Thymus (tissue), 11 donors: Measurements from ENCODE around the gene ITGB2. TPM values are rescaled to one million over a fixed set of nuclear protein-coding genes. Genes with fewer than 3 reads are reported as not detected.

ENCODE experiments used
- DNase-seq, 9 donors: peaks; one replicate each; pipeline ENCODE4 v3.0.0-alpha.2; 2013; ENCODE audit warnings: low spot score in 9 of 9, low read depth in 6 of 9, missing footprints in 1 of 9
- H3K27ac ChIP-seq, 2 donors: one replicate each; pipeline ENCODE4 v1.5.1; 2013; ENCODE audit warnings: control low read depth in 1 of 2, low read depth in 1 of 2, low read length in 1 of 2, mild to moderate bottlenecking in 1 of 2, moderate library complexity in 1 of 2
- H3K27me3 ChIP-seq, 2 donors: one replicate each; pipeline ENCODE4 v1.5.1; 2013; ENCODE audit warnings: low read length in 1 of 2; ENCODE audit not compliant: control insufficient read depth in 2 of 2, insufficient read depth in 1 of 2
- H3K36me3 ChIP-seq, 2 donors: one replicate each; pipeline ENCODE4 v1.5.1; 2013; ENCODE audit warnings: low read length in 1 of 2, mild to moderate bottlenecking in 1 of 2, moderate library complexity in 1 of 2; ENCODE audit not compliant: control insufficient read depth in 2 of 2, insufficient read depth in 2 of 2
- H3K4me1 ChIP-seq, 2 donors: one replicate each; pipeline ENCODE4 v1.5.1; 2013; ENCODE audit warnings: low read length in 2 of 2; ENCODE audit not compliant: control insufficient read depth in 2 of 2, insufficient read depth in 2 of 2
- H3K4me3 ChIP-seq, 2 donors: one replicate each; pipeline ENCODE4 v1.5.1; 2013; ENCODE audit warnings: low read length in 2 of 2, control low read depth in 1 of 2, mild to moderate bottlenecking in 1 of 2
- H3K9me3 ChIP-seq, 2 donors: one replicate each; pipeline ENCODE4 v1.5.1; 2013; ENCODE audit warnings: low read length in 1 of 2, mild to moderate bottlenecking in 1 of 2; ENCODE audit not compliant: control insufficient read depth in 2 of 2, insufficient read depth in 1 of 2
- whole genome bisulfite sequencing: extraction: QIAGEN DNeasy Blood & Tissue Kit; methylation state at CpG from one replicate; pipeline ENCODE4 v1.1.7; 2013; 5-methylcytosine and 5-hydroxymethylcytosine counted together
- polyA plus RNA-seq: library from polyadenylated mRNA; stranded (reverse); fragments of 200-250 nt; gene quantifications from one replicate; pipeline ENCODE4 v1.2.3, GENCODE V29; 2013
- total RNA-seq: library from RNA; stranded (reverse); fragments of 120-200 nt; gene quantifications from one replicate; pipeline ENCODE4 v1.2.4, GENCODE V29; 2013
- donor health status: healthy.

ITGB2 gene
- total and polyA plus RNA-seq, 2 donors = 104 to 134 TPM

DNA sequence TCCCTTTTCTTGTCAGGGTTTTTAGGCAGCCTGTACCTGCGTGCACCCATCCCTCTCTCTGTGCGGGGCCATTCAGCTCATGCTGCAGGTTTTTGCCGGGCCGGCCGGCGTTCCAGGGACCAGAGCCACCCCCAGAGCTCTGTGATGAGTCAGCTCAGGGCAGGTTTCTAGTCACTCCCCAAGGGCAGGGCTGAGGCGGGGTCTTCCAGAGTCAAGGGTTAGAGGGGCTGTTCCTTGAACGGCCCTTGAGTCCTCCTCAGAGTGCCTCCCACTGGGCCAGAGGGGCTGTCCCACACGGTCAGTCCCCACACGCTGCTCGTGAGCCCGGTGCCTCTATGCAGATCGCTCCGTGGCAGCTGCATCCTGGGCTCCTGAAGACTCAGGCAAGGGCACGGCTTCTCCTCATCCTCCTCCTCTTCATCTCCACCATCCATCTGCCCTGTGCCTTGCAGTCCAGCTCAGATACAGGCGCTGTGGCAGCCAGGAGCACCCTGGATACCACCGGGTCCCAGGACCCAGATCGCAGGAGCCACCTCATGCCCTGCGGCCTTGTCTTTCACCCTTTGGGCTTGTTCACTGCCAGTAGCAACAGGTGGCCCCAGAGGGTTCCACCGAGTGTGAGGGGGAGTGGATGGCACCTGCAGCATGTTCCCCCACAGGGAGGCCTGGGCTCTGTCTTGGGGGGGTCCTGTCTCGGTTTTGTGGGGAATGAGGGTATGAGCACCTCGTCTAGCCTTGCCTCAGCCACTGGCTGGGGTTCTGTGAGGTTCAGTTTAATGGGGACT is 36.5 kb upstream of the ITGB2 start:
- H3K4me3 ChIP-seq = no peak overlapping the region
- no peak overlapping the region for H3K27ac ChIP-seq
- WGBS = 98% methylated on average over 22 of the region's 22 CpGs
- no peaks in the 10 kb centered on the region for H3K27me3 ChIP-seq
- peaks cover 0 to 3% of the 10 kb centered on the region in 2 donors for H3K9me3 ChIP-seq
- peaks cover 48 to 68% of the 10 kb centered on the region in 2 donors for H3K36me3 ChIP-seq
- no peak for DNase-seq
- H3K4me1 ChIP-seq = no peaks in the 10 kb centered on the region

- Histone ChIP-seq H3K27ac (no peak overlapping the region), H3K4me1 (no peaks in the 10 kb centered on the region), H3K36me3 (peaks cover 46 to 73% of the 10 kb centered on the region in 2 donors), H3K27me3 (no peaks in the 10 kb centered on the region), H3K9me3 (peaks cover 0 to 3% of the 10 kb centered on the region in 2 donors), H3K4me3 (no peak overlapping the region)
- WGBS = 94% methylated on average over 35 of the region's 35 CpGs
- DNase-seq = no peak
Observed at GRCh38 chr21:44956356-44957046, 35.8 kb upstream of the ITGB2 start.

DNA sequence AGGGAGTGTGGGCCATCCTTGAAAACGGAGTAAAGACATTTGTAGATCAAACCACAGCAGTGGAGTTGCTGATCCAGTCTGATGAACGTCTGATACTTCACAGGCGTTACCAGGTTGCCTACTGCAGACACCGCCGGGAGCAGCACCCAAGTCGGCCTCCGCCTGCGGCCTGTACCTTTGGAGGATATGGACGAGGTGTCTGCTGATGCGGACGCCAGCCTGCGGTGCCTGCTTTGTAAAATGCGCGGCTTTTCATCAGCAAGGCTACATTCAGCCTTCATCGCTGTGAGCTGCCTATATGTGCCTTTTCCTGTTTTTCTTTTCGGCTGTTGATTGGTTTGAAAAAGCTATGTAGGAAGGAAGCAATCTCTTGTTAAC is 35.1 kb upstream of the ITGB2 start:
- DNase-seq = no peak
- no peaks in the 10 kb centered on the region for H3K4me1 ChIP-seq
- H3K9me3 ChIP-seq = peaks cover 0 to 3% of the 10 kb centered on the region in 2 donors
- H3K36me3 ChIP-seq = peaks cover 48 to 79% of the 10 kb centered on the region in 2 donors
- H3K27me3 ChIP-seq = no peaks in the 10 kb centered on the region
- WGBS = 98% methylated on average over 16 of the region's 16 CpGs
- H3K4me3 ChIP-seq = no peak overlapping the region
- no peak overlapping the region for H3K27ac ChIP-seq

DNA sequence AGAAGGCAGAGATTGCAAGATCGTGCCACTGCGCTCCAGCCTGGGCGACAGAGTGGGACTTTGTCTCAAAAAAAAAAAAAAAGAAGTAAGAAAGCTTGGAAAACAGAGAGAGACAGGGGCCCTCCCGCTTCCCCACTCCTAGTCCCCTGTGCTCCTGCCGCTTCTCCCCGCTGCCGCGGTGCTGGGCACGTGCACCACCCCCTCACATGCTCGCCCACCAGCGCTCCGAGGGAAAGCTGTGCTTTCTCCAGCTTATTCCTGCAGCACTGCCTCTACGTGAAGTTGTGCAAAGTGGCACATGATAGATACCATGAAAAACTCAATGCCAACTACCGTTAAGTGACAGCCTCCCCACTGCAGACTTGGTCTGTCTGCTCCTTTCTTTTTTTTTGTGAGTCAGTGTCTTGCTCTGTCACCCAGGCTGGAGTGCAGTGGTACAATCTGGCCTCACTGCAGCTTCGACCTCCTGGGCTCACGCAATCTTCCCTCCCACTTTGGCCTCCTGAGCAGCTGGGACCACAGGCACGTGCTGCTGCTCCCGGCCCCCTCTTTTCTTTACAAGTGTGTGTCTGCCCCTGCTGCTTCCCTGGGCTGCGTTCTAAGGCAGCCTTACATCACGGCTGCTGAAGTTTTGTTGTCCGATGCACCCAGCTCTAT is 34.6 kb upstream of the ITGB2 start:
- DNase-seq = no peak
- no peaks in the 10 kb centered on the region for H3K4me1 ChIP-seq

DNA sequence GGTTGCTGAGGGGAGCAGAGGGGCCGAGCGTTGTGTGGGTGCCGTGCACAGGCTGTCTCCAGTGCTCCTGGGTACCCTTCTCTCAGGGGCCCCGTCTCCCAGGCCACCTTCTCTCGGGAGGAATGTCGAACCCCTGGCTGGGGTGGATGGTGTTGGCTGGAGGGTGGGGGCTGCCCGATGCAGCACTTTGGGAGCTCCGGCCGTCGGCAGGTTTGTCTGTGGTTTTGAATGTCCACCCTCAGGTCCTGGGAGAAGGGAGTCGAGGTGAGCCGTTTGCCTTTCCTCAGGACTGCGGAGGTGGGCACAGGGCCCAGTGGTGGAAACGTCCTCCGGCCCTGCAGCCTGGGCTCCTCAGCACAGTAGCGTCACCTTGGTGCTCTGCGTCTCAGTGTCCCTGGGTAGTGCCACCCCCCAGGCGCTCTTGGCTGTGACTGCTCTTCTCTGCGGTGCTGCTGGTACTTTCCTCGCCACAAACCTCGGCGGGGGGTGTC is 33.6 kb upstream of the ITGB2 start:
- Histone ChIP-seq H3K27ac (no peak overlapping the region), H3K4me3 (no peak overlapping the region), H3K36me3 (peaks cover 42 to 67% of the 10 kb centered on the region in 2 donors), H3K9me3 (peaks cover 0 to 3% of the 10 kb centered on the region in 2 donors), H3K27me3 (no peaks in the 10 kb centered on the region), H3K4me1 (no peaks in the 10 kb centered on the region)
- 98% methylated on average over 22 of the region's 22 CpGs for WGBS
- DNase-seq = no peak

More for the DNA sequence above, 34.6 kb upstream of the ITGB2 start:
- Histone ChIP-seq H3K36me3 (peaks cover 48 to 75% of the 10 kb centered on the region in 2 donors), H3K27me3 (no peaks in the 10 kb centered on the region), H3K4me3 (no peak overlapping the region), H3K9me3 (peaks cover 0 to 3% of the 10 kb centered on the region in 2 donors), H3K27ac (no peak overlapping the region)
- 97% methylated on average over 21 of the region's 21 CpGs for WGBS

GRCh38 chr21:44953628-44954021 is 32.9 kb upstream of the ITGB2 start:
- Histone ChIP-seq H3K27me3 (no peaks in the 10 kb centered on the region), H3K4me3 (no peak overlapping the region), H3K27ac (no peak overlapping the region), H3K36me3 (peaks cover 42 to 62% of the 10 kb centered on the region in 2 donors), H3K9me3 (peaks cover 0 to 3% of the 10 kb centered on the region in 2 donors), H3K4me1 (no peaks in the 10 kb centered on the region)
- DNase-seq = no peak
- 99% methylated on average over 13 of the region's 13 CpGs for WGBS

GRCh38 chr21:44952929-44953627 is 32.4 kb upstream of the ITGB2 start:
- Histone ChIP-seq H3K9me3 (no peaks in the 10 kb centered on the region), H3K27ac (no peak overlapping the region), H3K4me1 (no peaks in the 10 kb centered on the region), H3K27me3 (no peaks in the 10 kb centered on the region), H3K4me3 (no peak overlapping the region), H3K36me3 (peaks cover 39 to 57% of the 10 kb centered on the region in 2 donors)
- no peak for DNase-seq
- WGBS = 94% methylated on average over 25 of the region's 25 CpGs

GRCh38 chr21:44952116-44952928 is 31.6 kb upstream of the ITGB2 start:
- Histone ChIP-seq H3K27me3 (no peaks in the 10 kb centered on the region), H3K36me3 (peaks cover 36 to 52% of the 10 kb centered on the region in 2 donors), H3K4me1 (no peaks in the 10 kb centered on the region), H3K9me3 (no peaks in the 10 kb centered on the region), H3K4me3 (no peak overlapping the region), H3K27ac (no peak overlapping the region)
- 96% methylated on average over 24 of the region's 24 CpGs for WGBS
- no peak for DNase-seq
